Renal cortical epithelial cell (primary cell): ENCODE measurements around the gene ARNT2. TPM values are rescaled to one million over a fixed set of nuclear protein-coding genes. Genes with fewer than 3 reads are reported as not detected.

Experiments used
- DNase-seq: peaks from one replicate; pipeline ENCODE4 v3.0.0-alpha.2; 2011; ENCODE audit warnings: low read depth
- total RNA-seq: library from RNA; depleted of rRNA; stranded (reverse); fragments of >200 nt; gene quantifications from 2 replicates; pipeline ENCODE4 v1.2.3, GENCODE V29; 2014

ARNT2 gene
- total RNA-seq, 1 donor from 2014 or later, result 20.8 TPM

- DNase-seq, result no peak
These were observed 172.4 kb downstream of the ARNT2 start for GRCh38 chr15:80576519-80577090.

GRCh38 chr15:80577552-80578205 is 173.5 kb downstream of the ARNT2 start:
- no peak for DNase-seq

- no peak for DNase-seq
These were observed 174.0 kb downstream of the ARNT2 start for GRCh38 chr15:80578206-80578595.

GRCh38 chr15:80578871-80579270 is 174.7 kb downstream of the ARNT2 start:
- DNase-seq, result no peak

GRCh38 chr15:80579611-80580010 is 175.4 kb downstream of the ARNT2 start:
- no peak for DNase-seq

- DNase-seq, result peak; percentile 73
These were observed 175.9 kb downstream of the ARNT2 start for GRCh38 chr15:80580106-80580505.

GRCh38 chr15:80580536-80581260 is 176.5 kb downstream of the ARNT2 start:
- DNase-seq, result no peak

- DNase-seq, result no peak
These were observed 177.8 kb downstream of the ARNT2 start for GRCh38 chr15:80581976-80582375.

GRCh38 chr15:80582816-80583423 is 178.7 kb downstream of the ARNT2 start:
- DNase-seq, result no peak

GRCh38 chr15:80584561-80584964 is 180.4 kb downstream of the ARNT2 start:
- DNase-seq, result peak; percentile 64

- no peak for DNase-seq
These were observed 180.9 kb downstream of the ARNT2 start for GRCh38 chr15:80584973-80585525.

- no peak for DNase-seq
These were observed 181.4 kb downstream of the ARNT2 start for GRCh38 chr15:80585544-80586018.

GRCh38 chr15:80586161-80586560 is 182.0 kb downstream of the ARNT2 start:
- DNase-seq, result no peak

GRCh38 chr15:80587007-80587406 is 182.8 kb downstream of the ARNT2 start:
- DNase-seq, result no peak

- DNase-seq, result no peak
These were observed 183.8 kb downstream of the ARNT2 start for GRCh38 chr15:80587816-80588456.

GRCh38 chr15:80588801-80589200 is 184.6 kb downstream of the ARNT2 start:
- peak; percentile 62 for DNase-seq

- DNase-seq, result no peak
These were observed 186.7 kb downstream of the ARNT2 start for GRCh38 chr15:80590761-80591355.

- no peak for DNase-seq
These were observed 187.3 kb downstream of the ARNT2 start for GRCh38 chr15:80591471-80591870.

GRCh38 chr15:80591938-80592825 is 188.0 kb downstream of the ARNT2 start:
- DNase-seq, result no peak

- DNase-seq, result no peak
These were observed 189.4 kb downstream of the ARNT2 start for GRCh38 chr15:80593486-80594030.
